Umbilical cord (tissue), 2 donors: ENCODE measurements around the gene WDFY4. TPM values are rescaled to one million over a fixed set of nuclear protein-coding genes. Genes with fewer than 3 reads are reported as not detected.

Source experiments
- DNase-seq: peaks from one replicate; pipeline ENCODE4 v3.0.0-alpha.2; 2015; ENCODE audit warnings: low spot score
- total RNA-seq: library from RNA; depleted of rRNA; stranded (reverse); fragments of >200 nt; gene quantifications from one replicate; pipeline ENCODE4 v1.2.3, GENCODE V29; 2014; ENCODE audit warnings: low replicate concordance; ENCODE audit not compliant: insufficient read depth

WDFY4 gene
- total RNA-seq, 1 donor from 2014 or later: 4.6 TPM

GRCh38 chr10:48707472-48707871 lies 22.8 kb downstream of the WDFY4 start:
- no peak for DNase-seq

DNA sequence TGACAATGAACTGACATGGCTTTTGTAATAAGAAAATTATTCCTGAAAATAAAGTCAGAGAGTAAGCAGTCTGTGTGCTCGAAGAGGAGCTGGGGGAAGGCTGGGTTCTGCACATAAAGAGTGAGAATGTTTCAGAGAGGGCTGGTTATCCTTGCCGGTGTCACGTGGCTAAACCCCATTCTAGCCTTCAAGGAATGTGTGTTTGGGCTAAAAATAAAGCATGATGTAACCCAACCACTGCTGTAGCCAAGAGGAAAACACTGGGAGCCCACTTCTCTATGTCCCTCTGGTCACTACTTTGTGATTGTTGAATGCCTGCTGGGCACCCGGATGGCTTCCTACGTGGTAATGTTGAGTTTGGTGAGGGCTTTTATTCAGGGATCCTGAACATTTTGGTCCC lies 23.5 kb downstream of the WDFY4 start:
- peak; percentile 79 for DNase-seq

DNA sequence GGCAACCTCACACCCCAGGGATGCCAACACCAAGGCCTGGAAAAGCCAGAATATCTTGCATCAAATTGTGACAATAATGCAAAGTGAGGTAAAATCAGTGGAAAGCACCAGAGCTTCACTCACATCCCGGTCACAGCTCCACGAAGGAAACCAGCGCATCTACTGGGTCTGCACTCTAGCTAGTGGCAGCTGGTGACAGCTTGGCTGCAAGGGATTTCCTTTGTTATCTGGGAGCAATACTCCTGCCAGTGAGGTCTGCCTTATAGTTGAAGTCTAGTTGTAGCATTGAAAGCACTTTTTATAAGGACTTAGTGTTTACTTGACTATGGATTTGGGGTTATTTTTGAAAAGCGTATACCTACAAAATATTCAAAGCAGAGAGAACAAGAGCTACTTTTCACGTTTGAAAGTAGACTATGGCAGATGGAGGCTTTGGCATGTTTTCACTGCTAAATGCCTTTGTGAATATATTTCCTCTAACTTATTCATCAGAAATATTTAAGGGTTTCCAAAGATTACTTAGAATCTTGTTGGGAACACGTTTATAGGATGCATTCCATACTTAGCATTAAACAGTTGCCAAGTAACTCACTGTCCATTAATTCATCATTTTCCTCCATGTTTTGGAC lies 26.1 kb downstream of the WDFY4 start:
- no peak for DNase-seq

DNA sequence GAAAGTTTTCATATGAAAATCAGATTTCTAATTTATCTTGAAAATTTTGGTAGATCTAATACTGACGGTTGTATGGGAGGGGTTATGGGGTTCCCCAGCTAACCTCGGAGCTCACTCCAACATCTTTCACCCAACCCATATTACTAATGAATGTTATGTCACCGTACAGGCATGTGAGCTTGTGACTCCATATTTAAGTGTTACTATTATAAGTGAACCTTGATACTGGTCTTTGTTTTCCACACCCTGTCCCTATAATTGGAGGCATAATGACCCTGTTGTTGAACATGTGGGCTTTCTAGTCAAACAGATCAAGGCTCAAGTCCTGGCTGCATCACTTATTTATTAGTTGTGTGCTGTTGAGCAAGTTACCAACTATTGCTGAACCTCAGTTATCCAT lies 27.2 kb downstream of the WDFY4 start:
- no peak for DNase-seq

DNA sequence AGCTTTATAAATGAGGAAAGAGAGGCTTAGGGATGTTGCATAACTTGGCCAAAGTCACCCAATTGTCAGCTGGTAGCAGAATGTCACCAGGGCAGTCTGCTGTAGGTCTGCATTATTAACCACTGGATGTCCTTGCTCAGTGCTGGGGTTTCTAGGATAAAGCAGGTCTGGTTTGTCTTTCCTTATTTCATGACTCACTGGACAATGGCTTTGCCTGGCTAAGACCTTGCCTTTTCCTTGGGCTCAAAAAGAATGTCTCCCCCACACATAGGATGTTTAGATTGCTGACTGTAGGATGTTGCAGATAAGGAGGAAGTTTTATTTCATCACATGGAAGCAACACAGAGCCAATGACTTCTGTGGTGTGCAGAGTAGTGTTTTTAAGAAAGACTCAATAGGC lies 29.4 kb downstream of the WDFY4 start:
- no peak for DNase-seq

GRCh38 chr10:48716416-48716815 lies 31.7 kb downstream of the WDFY4 start:
- no peak for DNase-seq

DNA sequence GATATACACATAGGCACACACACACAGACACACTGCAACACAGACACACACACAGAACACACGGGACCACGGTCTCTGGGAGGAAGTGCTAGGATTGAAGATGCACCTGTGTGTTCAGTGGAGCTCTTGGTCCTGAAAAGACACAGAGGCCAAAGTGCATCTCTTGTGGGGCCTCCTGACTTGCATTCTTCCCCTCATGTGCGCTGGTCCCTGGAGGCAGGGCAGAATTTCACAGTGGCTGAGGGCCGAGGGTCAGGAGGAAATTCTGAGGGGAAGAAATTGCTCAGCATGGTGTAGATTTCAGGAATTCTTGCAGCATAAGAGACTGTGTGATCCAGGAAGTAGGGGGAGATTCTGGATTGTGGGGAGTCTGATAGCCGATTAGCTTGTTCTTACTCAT lies 35.9 kb downstream of the WDFY4 start:
- DNase-seq: no peak

GRCh38 chr10:48722153-48723145 lies 37.8 kb downstream of the WDFY4 start:
- no peak for DNase-seq

DNA sequence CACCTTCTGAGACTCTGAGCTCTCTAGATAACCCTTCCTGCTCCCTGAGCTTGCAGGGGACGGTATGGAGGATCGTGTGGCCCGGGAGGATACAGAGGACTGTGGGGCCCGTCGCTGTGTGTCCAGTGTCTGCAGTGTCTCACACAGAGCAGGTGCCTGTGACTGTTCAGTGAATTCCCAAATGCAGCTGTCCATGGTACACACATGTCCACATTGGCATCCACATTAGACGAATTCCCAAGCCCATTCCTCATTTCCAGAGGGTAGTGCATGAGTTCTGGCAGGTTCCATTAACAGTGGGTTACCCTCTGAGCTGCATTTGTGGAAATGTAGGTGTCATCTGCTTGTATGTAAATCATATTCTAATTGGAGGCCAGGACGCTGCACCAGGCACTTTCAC lies 39.5 kb downstream of the WDFY4 start:
- no peak for DNase-seq

DNA sequence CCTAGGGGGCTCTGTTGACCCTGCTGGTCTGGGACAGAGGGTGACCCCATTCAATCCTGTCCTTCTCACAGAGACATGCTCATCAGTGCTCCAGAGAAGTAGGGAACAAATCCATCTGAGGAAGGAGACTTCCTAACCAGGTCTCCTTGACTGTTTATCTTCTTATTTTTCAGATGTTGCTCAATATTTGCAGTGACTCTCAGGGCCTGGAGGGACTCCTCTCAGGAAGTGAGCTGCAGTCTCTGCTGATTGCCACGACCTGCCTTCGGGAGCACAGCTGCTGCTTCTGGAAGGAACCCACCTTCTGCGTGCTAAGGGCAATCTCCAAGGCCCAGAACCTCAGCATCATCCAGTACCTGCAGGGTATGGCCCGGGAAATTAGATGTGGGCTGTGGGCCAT lies 41.0 kb downstream of the WDFY4 start:
- no peak for DNase-seq

- no peak for DNase-seq
These were observed 43.2 kb downstream of the WDFY4 start for GRCh38 chr10:48727866-48728265.

DNA sequence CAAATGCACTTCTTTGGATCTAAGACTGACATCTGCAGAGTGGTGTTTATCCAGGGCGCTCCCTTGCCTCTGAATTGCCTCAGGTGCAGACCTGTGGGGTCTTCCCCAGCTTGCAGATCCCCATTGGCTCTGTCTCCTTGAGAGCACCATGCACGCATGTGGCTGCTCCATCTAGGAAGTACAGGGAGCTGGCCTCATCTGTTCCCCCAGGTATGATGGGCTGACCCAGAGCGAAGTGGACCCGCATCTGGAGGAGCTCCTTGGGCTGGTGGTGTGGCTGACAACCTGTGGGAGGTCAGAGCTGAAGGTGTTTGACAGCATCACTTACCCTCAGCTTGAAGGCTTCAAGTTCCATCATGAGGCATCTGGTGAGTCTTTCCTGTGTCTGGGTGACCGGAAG lies 44.5 kb downstream of the WDFY4 start:
- no peak for DNase-seq

GRCh38 chr10:48729941-48730457 lies 45.3 kb downstream of the WDFY4 start:
- DNase-seq: no peak

GRCh38 chr10:48731141-48731540 lies 46.5 kb downstream of the WDFY4 start:
- no peak for DNase-seq

- no peak for DNase-seq
These were observed 47.0 kb downstream of the WDFY4 start for GRCh38 chr10:48731654-48732053.

GRCh38 chr10:48733329-48733728 lies 48.7 kb downstream of the WDFY4 start:
- DNase-seq: no peak

DNA sequence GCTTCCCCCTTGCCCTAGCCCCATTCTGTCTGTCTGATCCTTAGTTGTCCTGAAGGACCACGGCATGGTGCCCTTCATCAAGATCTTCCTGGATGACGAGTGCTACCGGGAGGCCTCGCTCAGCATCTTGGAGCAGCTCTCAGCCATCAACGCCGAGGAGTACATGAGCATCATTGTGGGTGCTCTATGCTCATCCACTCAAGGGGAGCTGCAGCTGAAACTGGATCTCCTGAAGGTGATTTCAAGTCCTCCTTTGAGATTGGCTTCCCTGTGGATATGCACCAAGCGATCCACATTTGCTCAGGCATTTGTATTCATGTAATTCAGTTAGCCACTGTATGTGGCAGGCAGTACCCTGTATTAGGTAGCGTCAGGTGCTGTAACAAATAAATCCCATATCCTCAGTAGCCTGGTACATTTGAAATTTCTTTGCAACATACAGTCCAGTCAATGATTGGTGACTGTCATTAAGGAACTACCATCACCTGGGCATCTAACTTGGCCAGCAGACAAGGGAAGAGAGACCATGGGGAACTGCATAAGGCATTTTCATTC lies 51.2 kb downstream of the WDFY4 start:
- DNase-seq: no peak

GRCh38 chr10:48736596-48736995 lies 51.9 kb downstream of the WDFY4 start:
- DNase-seq: no peak

DNA sequence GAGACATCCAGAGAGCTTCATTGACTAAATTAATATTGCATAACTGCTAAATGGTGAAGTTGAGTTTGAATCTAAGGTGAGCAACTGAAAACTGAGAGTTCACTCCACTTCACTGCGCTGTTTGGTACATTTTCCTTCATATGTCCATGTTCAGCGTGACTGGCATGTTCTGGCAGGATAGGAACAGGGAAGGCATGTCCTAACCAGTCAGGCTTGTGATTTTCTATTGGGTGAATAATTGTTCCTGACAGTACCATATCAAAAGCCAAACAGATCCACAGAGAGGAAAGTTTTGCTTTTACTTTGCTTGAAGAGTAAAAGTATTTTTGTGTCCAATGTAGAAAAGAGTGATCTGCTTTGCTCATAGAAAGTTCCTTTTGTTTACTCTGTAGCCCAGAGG lies 53.2 kb downstream of the WDFY4 start:
- DNase-seq: peak; percentile 17

GRCh38 chr10:48739170-48739569 lies 54.5 kb downstream of the WDFY4 start:
- no peak for DNase-seq

DNA sequence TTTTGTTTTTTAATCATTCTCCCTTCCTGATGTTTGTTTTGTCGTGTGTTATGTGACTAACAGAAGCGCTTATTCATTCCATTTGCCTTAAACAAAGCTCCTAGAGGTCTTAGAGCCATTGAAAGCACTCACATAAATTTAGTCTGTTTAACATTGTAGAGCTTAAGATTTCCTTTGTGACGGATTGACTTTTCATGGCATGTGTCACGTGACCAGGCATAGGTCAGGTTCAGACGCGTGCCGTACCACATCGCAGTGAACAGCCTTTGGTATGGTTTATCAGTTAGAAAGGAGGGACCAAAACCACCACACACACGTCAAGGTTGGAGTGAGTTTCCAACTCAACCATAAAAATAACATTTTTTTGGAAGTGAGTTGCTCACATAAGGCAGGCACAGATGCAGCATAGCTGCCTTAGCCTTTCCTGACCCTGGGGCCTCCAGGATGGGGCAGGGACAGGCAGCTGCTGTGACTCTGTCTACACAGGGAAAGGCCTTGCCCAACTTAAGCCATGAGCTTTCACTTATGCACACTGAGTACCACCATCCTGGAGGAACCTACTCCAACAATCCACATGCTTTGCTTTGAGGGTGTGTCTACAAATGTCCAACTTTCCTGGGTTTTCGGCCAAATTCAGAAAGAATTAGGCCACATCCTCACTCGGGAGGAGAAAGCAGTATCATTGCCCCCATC lies 55.5 kb downstream of the WDFY4 start:
- DNase-seq: no peak

DNA sequence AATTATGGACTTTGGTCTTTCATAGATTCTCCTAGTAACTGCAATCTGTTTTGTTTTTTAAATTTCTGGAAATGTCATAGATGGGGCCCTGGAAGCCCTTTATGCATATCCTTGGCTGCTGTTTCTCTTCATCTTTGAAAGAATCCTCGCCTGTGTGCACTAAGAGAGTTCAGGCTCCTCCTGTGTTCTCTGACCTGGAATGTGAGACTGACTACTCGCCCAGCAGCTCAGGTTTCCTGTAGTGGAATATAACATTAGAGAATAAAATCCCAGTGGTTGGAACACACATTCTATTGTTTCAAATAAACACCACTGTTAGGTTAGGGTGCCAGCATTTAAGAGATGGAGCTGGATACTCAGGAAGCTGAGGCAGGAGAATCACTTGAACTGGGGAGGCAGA lies 56.3 kb downstream of the WDFY4 start:
- no peak for DNase-seq
